Measurements from ENCODE around the gene ERRFI1.

ERRFI1 gene

DNA sequence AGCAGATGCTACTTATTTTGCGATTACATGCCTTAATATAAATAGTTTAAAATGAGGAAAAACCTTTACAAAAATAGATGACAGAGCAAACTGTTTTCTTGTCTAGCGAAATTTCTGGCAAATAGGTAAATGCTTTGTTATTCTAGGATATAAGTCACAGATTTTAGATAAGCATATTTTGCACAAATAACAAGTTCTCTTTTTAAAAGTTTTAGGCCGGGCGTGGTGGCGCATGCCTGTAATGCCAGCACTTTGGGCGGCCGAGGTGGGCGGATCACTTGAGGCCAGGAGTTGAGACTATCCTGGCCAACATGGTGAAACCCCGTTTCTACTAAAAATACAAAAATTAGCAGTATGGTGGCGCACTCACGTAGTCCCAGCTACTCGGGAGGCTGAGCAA is 20.3 kb upstream of the ERRFI1 start:
- in situ Hi-C loops (cut with HindIII; ENCODE audit: low sequenced_read_pairs): no loop called here

GRCh38 chr1:8043621-8044020 is 17.5 kb upstream of the ERRFI1 start:
- in situ Hi-C loops (cut with HindIII; ENCODE audit: low sequenced_read_pairs): no loop called here

DNA sequence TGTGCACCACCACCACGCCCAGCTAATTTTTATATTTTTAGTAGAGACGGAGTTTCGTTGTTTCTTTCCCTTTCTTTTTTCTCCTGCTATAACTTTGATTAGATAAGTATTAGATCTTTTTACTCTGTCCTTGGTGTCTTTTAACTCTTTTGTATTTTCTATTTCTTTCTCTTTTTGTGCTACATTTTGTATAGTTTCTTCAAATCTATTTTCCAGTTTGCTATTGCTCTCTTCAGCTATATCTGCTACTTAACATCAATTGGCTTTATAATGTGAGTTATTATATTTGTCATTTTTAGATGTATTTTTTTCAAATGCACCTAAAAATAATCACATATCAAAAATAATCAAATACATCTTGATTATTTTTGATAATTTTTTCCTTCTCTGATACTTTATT is 16.0 kb upstream of the ERRFI1 start:
- in situ Hi-C loops (cut with HindIII; ENCODE audit: low sequenced_read_pairs): no loop called here

DNA sequence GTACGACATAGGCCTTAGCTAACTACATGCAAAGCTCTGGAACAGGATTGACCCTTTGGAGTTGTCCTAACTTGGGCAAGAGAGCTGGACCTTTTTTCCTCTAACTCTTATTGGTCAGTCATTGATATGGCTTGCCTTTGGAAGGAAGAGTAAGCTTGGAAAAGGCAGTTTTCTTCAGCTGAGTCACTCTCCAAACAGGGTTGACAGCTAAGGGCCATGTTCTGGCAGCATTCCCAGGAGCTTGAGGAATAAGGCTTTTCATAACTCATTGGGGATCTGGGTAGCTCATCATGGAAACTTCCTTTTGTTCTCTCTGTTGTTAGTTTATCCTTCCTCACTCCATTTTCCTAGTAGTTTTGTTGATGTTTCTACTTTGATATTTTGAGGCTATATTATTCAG is 14.5 kb upstream of the ERRFI1 start:
- in situ Hi-C loops (cut with HindIII; ENCODE audit: low sequenced_read_pairs): no loop called here

- in situ Hi-C loops (cut with HindIII; ENCODE audit: low sequenced_read_pairs): no loop called here
These were observed 13.0 kb upstream of the ERRFI1 start for GRCh38 chr1:8039071-8039470.

- in situ Hi-C loops (cut with HindIII; ENCODE audit: low sequenced_read_pairs): no loop called here
These were observed 9.2 kb upstream of the ERRFI1 start for GRCh38 chr1:8035289-8035688.

DNA sequence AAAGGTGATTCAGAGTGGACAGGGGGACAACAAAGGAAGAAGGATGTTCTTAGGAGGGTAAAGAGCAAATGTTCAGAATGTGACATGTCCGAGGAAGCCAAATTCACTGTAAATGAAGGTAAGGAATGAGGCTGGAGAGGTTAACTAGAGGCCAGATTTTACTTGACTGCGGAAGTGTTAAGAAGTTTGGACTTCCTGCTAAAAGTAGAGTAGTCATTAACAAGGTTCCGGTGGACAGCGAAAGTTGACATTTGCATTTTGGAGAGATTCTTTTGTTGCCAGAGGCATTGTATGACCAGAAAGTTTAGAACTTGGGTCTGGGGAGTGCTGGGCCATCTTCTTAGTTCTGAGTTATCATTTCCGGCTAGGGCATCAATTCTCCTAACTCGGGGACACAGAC is 7.2 kb upstream of the ERRFI1 start:
- in situ Hi-C loops (cut with HindIII; ENCODE audit: low sequenced_read_pairs): no loop called here

GRCh38 chr1:8032366-8032910 is 6.3 kb upstream of the ERRFI1 start:
- in situ Hi-C loops (cut with HindIII; ENCODE audit: low sequenced_read_pairs): no loop called here

DNA sequence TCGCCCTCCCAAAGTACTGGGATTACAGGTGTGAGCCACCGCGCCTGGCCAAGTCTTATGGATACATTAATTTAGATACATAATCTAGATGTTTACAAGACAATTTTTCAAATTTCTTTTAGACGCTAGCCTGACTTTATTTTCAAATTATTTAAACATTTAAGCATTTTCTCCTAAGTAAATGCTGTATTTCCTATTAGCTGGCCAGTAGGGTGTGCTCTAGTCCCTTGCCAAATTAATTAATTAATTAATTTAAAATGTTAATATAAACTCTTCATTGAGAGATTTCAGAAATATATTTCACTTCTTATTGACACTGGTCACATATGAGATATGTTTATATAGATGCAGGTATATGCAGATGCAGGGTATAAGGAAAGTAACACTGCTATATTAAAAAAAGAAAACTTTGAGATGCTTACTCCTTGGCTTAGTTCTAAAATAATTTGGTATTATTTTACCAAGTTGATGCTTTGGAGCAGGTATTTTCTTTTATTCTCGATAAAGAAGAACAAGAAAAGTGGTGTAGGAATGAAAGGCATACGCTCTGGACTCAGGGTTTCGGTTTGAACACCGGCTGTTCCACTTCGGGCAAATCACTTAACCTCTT is 5.2 kb upstream of the ERRFI1 start:
- in situ Hi-C loops (cut with HindIII; ENCODE audit: low sequenced_read_pairs): no loop called here

- in situ Hi-C loops (cut with HindIII; ENCODE audit: low sequenced_read_pairs): no loop called here
These were observed 2.4 kb upstream of the ERRFI1 start for GRCh38 chr1:8028571-8028910.

DNA sequence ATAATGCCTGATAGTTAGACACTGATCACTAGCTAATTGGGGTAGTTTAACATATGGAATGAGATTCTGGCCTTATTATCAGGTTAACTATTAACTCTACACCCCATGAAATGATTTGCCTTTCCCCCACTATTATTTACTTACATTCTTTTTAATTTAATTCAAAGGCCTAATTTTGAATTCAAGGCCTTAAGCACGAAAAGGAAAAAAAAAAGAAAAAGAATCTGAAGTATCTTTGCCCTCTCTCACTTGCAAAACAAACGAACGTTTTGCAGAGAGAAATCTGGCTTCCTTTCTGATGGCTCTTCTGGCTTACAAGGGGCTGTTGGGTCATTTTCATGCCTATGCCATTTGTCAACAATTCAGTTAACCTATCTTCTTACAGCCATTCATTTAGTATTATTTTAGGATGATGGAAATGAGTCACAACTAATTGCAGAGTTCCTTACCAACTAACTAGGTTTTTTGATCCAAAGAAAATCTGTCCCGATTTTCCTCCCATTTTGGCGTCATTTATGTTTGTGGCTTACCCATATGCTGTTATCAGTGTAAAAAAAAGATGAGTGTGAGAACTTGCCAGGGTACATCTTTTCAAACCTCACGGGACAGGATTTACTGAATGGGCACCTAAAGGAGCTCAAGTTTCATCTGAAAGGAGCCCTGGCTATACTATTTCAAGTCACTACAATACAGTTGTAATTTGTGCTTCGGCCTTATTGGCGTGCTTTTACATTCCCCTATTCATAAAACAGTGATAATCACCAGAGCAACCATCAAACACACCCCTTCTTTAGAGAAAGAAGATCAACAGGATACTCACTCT is 1.9 kb upstream of the ERRFI1 start:
- in situ Hi-C loops (cut with HindIII; ENCODE audit: low sequenced_read_pairs): no loop called here

- in situ Hi-C loops (cut with HindIII; ENCODE audit: low sequenced_read_pairs): no loop called here
These were observed 1.1 kb upstream of the ERRFI1 start for GRCh38 chr1:8026976-8027747.

GRCh38 chr1:8025671-8026144 is 401 bp downstream of the ERRFI1 start:
- in situ Hi-C loops (cut with HindIII; ENCODE audit: low sequenced_read_pairs): no loop called here

- in situ Hi-C loops (cut with HindIII; ENCODE audit: low sequenced_read_pairs): no loop called here
These were observed 943 bp downstream of the ERRFI1 start for GRCh38 chr1:8025061-8025670.

DNA sequence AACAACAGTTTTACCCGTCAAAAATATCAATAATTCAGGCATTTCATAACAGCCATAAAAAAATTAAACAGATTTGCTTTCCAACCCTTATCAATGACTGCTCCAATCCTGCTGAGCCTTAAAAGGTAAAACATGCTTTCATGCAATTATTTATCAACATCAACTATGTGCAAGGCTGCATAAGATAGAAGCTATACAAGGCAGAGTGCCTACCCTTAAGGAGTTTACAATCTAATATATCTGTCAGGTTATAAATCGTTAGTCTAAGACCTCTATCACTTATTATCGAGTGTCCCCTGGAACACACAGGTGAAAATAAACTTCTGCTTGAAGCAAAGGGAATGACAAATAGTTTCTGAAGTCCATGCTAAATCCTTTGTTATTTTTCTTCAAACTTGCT is 1.8 kb downstream of the ERRFI1 start:
- in situ Hi-C loops (cut with HindIII; ENCODE audit: low sequenced_read_pairs): loop anchor here (25.0 kb wide), 2 partner anchors 112 to 388 kb away; no protein-coding TSS in a partner anchor

DNA sequence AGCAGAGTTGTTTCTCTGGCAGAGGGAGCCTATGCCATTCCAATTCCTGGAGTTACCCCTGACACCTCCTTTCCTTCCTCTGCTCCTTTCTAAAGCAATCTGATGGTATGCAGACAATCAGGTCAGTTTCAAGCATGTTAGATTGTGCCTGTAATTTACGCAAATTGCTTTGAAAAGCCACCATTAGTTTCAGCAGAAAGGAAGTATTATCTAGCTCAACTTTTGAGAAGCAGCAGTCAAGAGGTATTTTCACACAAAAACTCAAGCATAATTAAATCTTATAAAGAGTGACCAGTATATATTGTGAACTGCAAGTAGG is 2.2 kb downstream of the ERRFI1 start:
- in situ Hi-C loops (cut with HindIII; ENCODE audit: low sequenced_read_pairs): loop anchor here (25.0 kb wide), 2 partner anchors 112 to 388 kb away; no protein-coding TSS in a partner anchor

- in situ Hi-C loops (cut with HindIII; ENCODE audit: low sequenced_read_pairs): loop anchor here (25.0 kb wide), 2 partner anchors 111 to 389 kb away; no protein-coding TSS in a partner anchor
These were observed 2.7 kb downstream of the ERRFI1 start for GRCh38 chr1:8023287-8023994.

DNA sequence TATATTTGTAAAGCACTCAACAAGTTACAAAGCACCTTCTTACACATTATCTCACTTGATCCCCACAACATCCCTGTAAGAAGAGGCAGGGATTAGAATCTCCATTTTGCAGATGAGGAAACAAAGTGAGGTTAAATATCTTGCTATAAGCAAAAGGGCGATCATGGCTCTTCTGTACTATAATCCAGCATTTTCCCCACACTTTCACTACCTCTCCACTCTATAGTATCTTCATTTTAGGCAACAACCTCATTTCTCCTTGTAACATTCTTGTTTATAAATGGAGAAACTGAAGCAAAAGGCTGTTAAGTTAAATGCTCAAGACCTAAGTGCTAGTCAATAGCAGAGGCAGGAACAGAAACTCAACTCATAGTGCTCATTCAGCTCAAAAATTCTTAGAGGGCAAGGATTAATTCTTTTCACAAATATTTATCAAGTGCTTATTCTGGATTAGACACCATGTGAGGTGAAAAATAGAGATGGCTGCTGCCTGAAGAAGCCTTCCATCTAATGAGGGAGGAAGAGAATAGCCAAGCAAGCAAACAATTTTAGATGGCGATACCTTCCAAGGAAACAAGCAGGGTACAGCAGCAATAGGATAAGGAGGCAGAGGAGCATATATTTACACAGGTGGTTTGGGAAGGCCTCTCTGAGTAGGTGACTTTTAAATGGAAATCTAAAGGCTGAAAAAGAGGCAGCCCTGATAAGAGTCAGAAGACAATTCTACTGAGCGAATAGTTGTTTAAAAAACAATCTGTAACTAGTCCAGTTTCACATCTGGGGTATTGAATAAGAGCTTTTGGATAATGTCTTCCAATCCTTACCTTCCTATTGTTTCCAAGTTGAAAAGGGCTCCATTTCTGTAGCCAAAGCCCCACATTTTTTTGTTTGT is 3.5 kb downstream of the ERRFI1 start:
- in situ Hi-C loops (cut with HindIII; ENCODE audit: low sequenced_read_pairs): loop anchor here (25.0 kb wide), 2 partner anchors 110 to 390 kb away; no protein-coding TSS in a partner anchor

GRCh38 chr1:8021676-8022266 is 4.3 kb downstream of the ERRFI1 start:
- in situ Hi-C loops (cut with HindIII; ENCODE audit: low sequenced_read_pairs): loop anchor here (25.0 kb wide), 2 partner anchors 109 to 391 kb away; no protein-coding TSS in a partner anchor

Measured in DLD1 (cell line).